K562 (cell line): ENCODE measurements around the gene TMEM131. TPM values are rescaled to one million over a fixed set of nuclear protein-coding genes. Genes with fewer than 3 reads are reported as not detected.

Experiments
- ATAC-seq: fragments of 200-7000 bp; cut with Tn5 transposase; 3 replicates; pipeline ENCODE4 v1.9.1; 2020; ENCODE audit warnings: moderate library complexity
- BruUV-seq: library from RNA; stranded (reverse); fragments of 400-500 nt; replicated peaks from 2 replicates; lab custom pipeline; 2021; lab: Mats Ljungman, UMichigan
- CTCF ChIA-PET: fragments of 300-600 bp; formaldehyde crosslinking; extraction: SDS; loops from one replicate; lab custom pipeline; 2021; ENCODE audit warnings: low intra/inter-chr PET ratio; lab: Yijun Ruan, JAX
- POLR2A ChIA-PET: fragments of 300-600, 350-650 bp; sonication (Branson Sonifier 250); formaldehyde crosslinking; extraction: SDS; loops from one replicate; lab custom pipeline; 2021; ENCODE audit warnings: antibody characterized with exemption, inconsistent platforms; lab: Yijun Ruan, JAX
- DNase-seq, 4 experiments: peaks; one replicate each; pipeline versions ENCODE4 v3.0.0 to v3.0.0-alpha.2; 2011 to 2018; ENCODE audit warnings: low spot score in 3 of 4, mixed read lengths in 3 of 4; ENCODE audit errors: extremely low read depth in 1 of 4
- FAIRE-seq: peaks from 2 replicates; lab custom pipeline; 2011; peaks lifted over from hg19 to GRCh38; lab: Jason Lieb, UNC
- H2AFZ ChIP-seq: 2 replicates; pipeline ENCODE4 v1.6.0; 2011; ENCODE audit warnings: low read depth, low read length, control low read depth, inconsistent platforms
- H3K27ac ChIP-seq: fragments of 200-600 bp; 3 replicates; pipeline ENCODE4 v1.8.0; 2011; ENCODE audit warnings: low read depth, mild to moderate bottlenecking, control low read depth, inconsistent platforms, low read length, moderate library complexity, mixed read lengths; ENCODE audit errors: extremely low read depth
- H3K27me3 ChIP-seq, 2 experiments: fragments of 300-600 bp in 1 of 2; 2 replicates in 1 of 2; 3 replicates in 1 of 2; pipeline versions ENCODE4 v1.6.0 to v1.8.0; 2011; ENCODE audit warnings: inconsistent platforms in 2 of 2, low read length in 2 of 2, mild to moderate bottlenecking in 1 of 2, mixed read lengths in 1 of 2, moderate library complexity in 1 of 2; ENCODE audit not compliant: control insufficient read depth in 2 of 2, insufficient read depth in 2 of 2
- H3K36me3 ChIP-seq: fragments of 300-600 bp; 3 replicates; pipeline ENCODE4 v1.8.0; 2011; ENCODE audit warnings: mild to moderate bottlenecking, low read length, inconsistent platforms; ENCODE audit not compliant: control insufficient read depth, insufficient read depth
- H3K4me1 ChIP-seq, 2 experiments: fragments of 200-600 bp in 1 of 2; replicated peaks in 1 of 2; 2 replicates in 1 of 2; 3 replicates in 1 of 2; pipeline versions ENCODE4 v1.5.1 to v1.8.0; 2011; ENCODE audit warnings: inconsistent platforms in 2 of 2, low read length in 2 of 2, mild to moderate bottlenecking in 1 of 2, mixed read lengths in 1 of 2, moderate library complexity in 1 of 2; ENCODE audit not compliant: control insufficient read depth in 2 of 2, insufficient read depth in 2 of 2
- H3K4me2 ChIP-seq: 2 replicates; pipeline ENCODE4 v1.6.1; 2011; ENCODE audit warnings: low read length, control low read depth, inconsistent platforms, mixed read lengths; ENCODE audit not compliant: insufficient read depth
- H3K4me3 ChIP-seq: fragments of 200-600 bp; sonication (generic), shearing (Covaris generic); 2 replicates; pipeline ENCODE4 v1.5.1; 2016; ENCODE audit warnings: control low read depth, inconsistent platforms
- H3K79me2 ChIP-seq: fragments of 200-600 bp; 3 replicates; pipeline ENCODE4 v1.8.0; 2011; ENCODE audit warnings: low read length, inconsistent platforms; ENCODE audit not compliant: control insufficient read depth, insufficient read depth
- H3K9ac ChIP-seq, 2 experiments: 2 replicates each; pipeline versions ENCODE4 v1.6.0 to v1.6.1; 2011; ENCODE audit warnings: low read depth in 2 of 2, low read length in 2 of 2, control low read depth in 1 of 2, inconsistent platforms in 1 of 2, mild to moderate bottlenecking in 1 of 2, mixed read lengths in 1 of 2; ENCODE audit not compliant: insufficient read depth in 1 of 2
- H3K9me1 ChIP-seq: one replicate; pipeline ENCODE4 v1.6.0; 2011; ENCODE audit warnings: inconsistent platforms, mild to moderate bottlenecking, low read length, moderate library complexity; ENCODE audit not compliant: control insufficient read depth, insufficient read depth
- H3K9me3 ChIP-seq: replicated peaks from 2 replicates; pipeline ENCODE4 v1.5.1; 2011; ENCODE audit warnings: low read depth, low read length, inconsistent platforms; ENCODE audit not compliant: control insufficient read depth, insufficient read depth
- H4K20me1 ChIP-seq: replicated peaks from 2 replicates; pipeline ENCODE4 v1.6.1; 2011; ENCODE audit warnings: low read length, inconsistent platforms, mixed read lengths; ENCODE audit not compliant: control insufficient read depth, insufficient read depth
- ADNP ChIP-seq: fragments of 200-800 bp; sonication (Bioruptor generic); IDR thresholded peaks from 2 replicates; pipeline ENCODE4 v1.6.1; 2016; ENCODE audit warnings: missing genetic modification characterization, missing compliant biosample characterization
- ATF3 ChIP-seq, 2 experiments: fragments of 450-650 bp in 1 of 2; sonication (generic) in 1 of 2; formaldehyde crosslinking in 1 of 2; IDR thresholded peaks in 1 of 2; conservative IDR thresholded peaks in 1 of 2; 2 replicates each; pipeline versions ENCODE4 v1.6.1 to v1.8.1; 2016 to 2023; ENCODE audit warnings: mild to moderate bottlenecking in 2 of 2, moderate library complexity in 2 of 2, inconsistent platforms in 1 of 2, missing genetic modification reagents in 1 of 2
- CBX1 ChIP-seq: sonication (generic); IDR thresholded peaks from 2 replicates; pipeline ENCODE4 v1.6.1; 2016; ENCODE audit warnings: antibody characterized with exemption, low read depth, mild to moderate bottlenecking
- EZH2 ChIP-seq: IDR thresholded peaks from 2 replicates; pipeline ENCODE4 v1.6.1; 2012; ENCODE audit warnings: low read depth, mild to moderate bottlenecking, inconsistent platforms, low read length, borderline replicate concordance
- FOXO4 ChIP-seq: fragments of 450-650 bp; formaldehyde crosslinking; IDR thresholded peaks from 2 replicates; pipeline ENCODE4 v1.4.0; 2020; ENCODE audit warnings: mild to moderate bottlenecking, moderate library complexity
- HCFC1 ChIP-seq: IDR thresholded peaks from 2 replicates; pipeline ENCODE4 v1.6.1; 2012; ENCODE audit warnings: low read depth, low read length, improper control_type of control experiment
- LCOR ChIP-seq: sonication (generic); formaldehyde crosslinking; IDR thresholded peaks from 2 replicates; pipeline ENCODE4 v1.8.0; 2022; ENCODE audit warnings: mild to moderate bottlenecking, missing genetic modification reagents
- MTA2 ChIP-seq: fragments of 450-650 bp; IDR thresholded peaks from 2 replicates; pipeline ENCODE4 v1.6.1; 2016; ENCODE audit warnings: low read depth
- NFE2 ChIP-seq: IDR thresholded peaks from 2 replicates; pipeline ENCODE4 v1.6.1; 2014; ENCODE audit warnings: antibody characterized with exemption, low read depth
- THRB ChIP-seq: fragments of 450-650 bp; formaldehyde crosslinking; conservative IDR thresholded peaks from 2 replicates; pipeline ENCODE4 v1.4.0; 2022; ENCODE audit warnings: mild to moderate bottlenecking, missing genetic modification characterization
- XRCC3 ChIP-seq: fragments of 450-650 bp; IDR thresholded peaks from 2 replicates; pipeline ENCODE4 v1.6.1; 2017; ENCODE audit warnings: mild to moderate bottlenecking, moderate library complexity
- ZNF253 ChIP-seq: fragments of 250-450 bp; sonication (Bioruptor Pico); conservative IDR thresholded peaks from 2 replicates; pipeline ENCODE4 v1.6.1; 2021; ENCODE audit warnings: mild to moderate bottlenecking
- ZNF584 ChIP-seq: fragments of 200-800 bp; sonication (Bioruptor generic); IDR thresholded peaks from 2 replicates; pipeline ENCODE4 v1.6.1; 2016; ENCODE audit warnings: low read depth, mild to moderate bottlenecking, missing genetic modification characterization, missing compliant biosample characterization
- ZNF707 ChIP-seq: fragments of 250-450 bp; sonication (Bioruptor Pico); conservative IDR thresholded peaks from 2 replicates; pipeline ENCODE4 v1.8.0; 2022; ENCODE audit warnings: inconsistent platforms, mild to moderate bottlenecking, moderate library complexity
- ZNF785 ChIP-seq: fragments of 250-450 bp; sonication (Bioruptor Pico); IDR thresholded peaks from 2 replicates; pipeline ENCODE4 v1.4.0; 2020; ENCODE audit warnings: mild to moderate bottlenecking
- WGBS: fragments of 100-300 bp; shearing (Covaris generic); methylation state at CpG from one replicate; pipeline ENCODE4 v1.1.6; 2016; ENCODE audit warnings: low coverage, mixed read lengths; ENCODE audit not compliant: insufficient coverage; ENCODE audit errors: missing lambda C conversion rate; 5-methylcytosine and 5-hydroxymethylcytosine counted together
- in situ Hi-C: fragments of 300-500 bp; cut with MboI; formaldehyde crosslinking; loops from 4 replicates; pipeline ENCODE4 v1.15.0; 2018; ENCODE audit warnings: inconsistent platforms, mixed read lengths
- intact Hi-C: fragments of 100-400 bp; cut with micrococcal nuclease; formaldehyde crosslinking; loops from 2 replicates; pipeline ENCODE4 v1.14.2; 2022
- polyA plus RNA-seq, 8 experiments: library from polyadenylated mRNA; depleted of rRNA in 4 of 8; stranded (reverse) in 5 of 8; unstranded in 3 of 8; fragments of >200 nt; fragmentation: Nextera tagmentation in 2 of 8; fragmentation: Illumina TruSeq in 1 of 8; extraction: Ambion mirVana in 2 of 8; extraction: Trizol in 1 of 8; gene quantifications; 2 replicates each; pipeline versions ENCODE4 v1.2.1 to v1.2.3, GENCODE V29; 2011 to 2014; ENCODE audit warnings: inconsistent platforms in 1 of 8, missing spikeins in 1 of 8
- total RNA-seq, 7 experiments: library from RNA; depleted of rRNA in 6 of 7; stranded (reverse); fragments of >200 nt in 6 of 7; fragmentation: Illumina TruSeq in 2 of 7; extraction: Trizol in 2 of 7; gene quantifications; 2 replicates each; pipeline versions ENCODE4 v1.2.1 to v1.2.3, GENCODE V29; 2011 to 2021; ENCODE audit warnings: low replicate concordance in 1 of 7
- TF ChIP-seq, protein P1 (sequence below): fragments of 250-450 bp; sonication (Bioruptor Pico); IDR thresholded peaks from 2 replicates; pipeline ENCODE4 v1.8.0; 2022; ENCODE audit warnings: moderate library complexity, mild to moderate bottlenecking, inconsistent platforms
- TF ChIP-seq, protein P2 (sequence below): fragments of 250-450 bp; sonication (Bioruptor Pico); IDR thresholded peaks from 2 replicates; pipeline ENCODE4 v1.4.0; 2020; ENCODE audit warnings: mild to moderate bottlenecking, moderate library complexity, borderline replicate concordance

Gene TMEM131
- total and polyA plus RNA-seq, 9 of the 15 experiments (the other 6 are each of a cell fraction or from before 2014, with no cell fraction given) = 2.5 to 21.1 (median 12.4) TPM

DNA sequence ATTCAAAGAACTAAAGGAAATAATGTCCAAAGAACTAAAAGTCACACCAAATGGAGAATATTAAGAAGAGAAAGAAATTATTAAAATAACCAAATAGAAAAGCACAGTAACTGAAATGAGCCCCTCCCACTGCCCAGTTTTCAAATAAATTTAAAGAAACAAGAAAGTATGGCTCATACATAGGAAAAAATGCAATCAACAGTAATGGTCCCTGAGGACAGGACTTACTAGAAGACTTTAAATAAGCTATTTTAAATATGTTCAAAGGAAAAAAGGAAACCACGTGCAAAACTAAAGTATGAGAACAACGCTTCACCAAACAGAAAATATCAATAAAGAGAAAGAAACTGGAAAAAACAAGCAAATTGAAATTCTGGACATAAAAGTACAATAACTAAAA is 58.9 kb downstream of the TMEM131 start:
- Histone ChIP-seq H3K79me2 (peaks cover 44% of the 10 kb centered on the region), H3K4me1 (peaks cover 0 to 11% of the 10 kb centered on the region in 2 experiments; a peak in 3 of 5 replicates), H3K27me3 (no peaks in the 10 kb centered on the region), H3K9ac (no peak overlapping the region), H3K4me2 (no peak overlapping the region), H3K27ac (no peak overlapping the region), H4K20me1 (peaks cover 11% of the 10 kb centered on the region; the same call in 1 of the 2 replicates), H3K9me1 (no peaks in the 10 kb centered on the region), H3K36me3 (no peaks in the 10 kb centered on the region), H3K4me3 (no peak overlapping the region), H3K9me3 (no peaks in the 10 kb centered on the region), H2AFZ (no peak overlapping the region)
- in situ Hi-C loops = no loop called here
- intact Hi-C loops = no loop called here
- DNase-seq = no peak
- BruUV-seq = no TSS peak
- FAIRE-seq = no peak
- WGBS = 73% methylated on average over 2 of the region's 2 CpGs
- ChIA-PET POLR2A (interaction anchor here (1.0 kb wide), 2 partner anchors 13 to 14 kb away, joined by 3 to 4 read pairs; no protein-coding TSS in a partner anchor), CTCF (no interaction called here)
- no peak for ATAC-seq
- TF ChIP-seq ZNF584 (CRISPR knock-in tag) (no peak), ADNP (tag) (no peak), EZH2 (no peak), ZNF785 (CRISPR knock-in tag) (no peak), ZNF707 (CRISPR knock-in tag) (no peak), XRCC3 (no peak), LCOR (CRISPR knock-in tag) (no peak), THRB (CRISPR knock-in tag) (no peak), HCFC1 (no peak), ZNF253 (CRISPR knock-in tag) (no peak), FOXO4 (no peak), NFE2 (no peak), CBX1 (no peak), ATF3 (IDR thresholded peaks at IDR 0.05) (no peak), ATF3 (CRISPR knock-in tag; conservative IDR thresholded peaks at IDR 0.05) (no peak), MTA2 (no peak)
- TF ChIP-seq, protein P1, sequence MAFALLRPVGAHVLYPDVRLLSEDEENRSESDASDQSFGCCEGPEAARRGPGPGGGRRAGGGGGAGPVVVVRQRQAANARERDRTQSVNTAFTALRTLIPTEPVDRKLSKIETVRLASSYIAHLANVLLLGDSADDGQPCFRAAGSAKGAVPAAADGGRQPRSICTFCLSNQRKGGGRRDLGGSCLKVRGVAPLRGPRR (CRISPR knock-in tag) = no peak
- TF ChIP-seq, protein P2, sequence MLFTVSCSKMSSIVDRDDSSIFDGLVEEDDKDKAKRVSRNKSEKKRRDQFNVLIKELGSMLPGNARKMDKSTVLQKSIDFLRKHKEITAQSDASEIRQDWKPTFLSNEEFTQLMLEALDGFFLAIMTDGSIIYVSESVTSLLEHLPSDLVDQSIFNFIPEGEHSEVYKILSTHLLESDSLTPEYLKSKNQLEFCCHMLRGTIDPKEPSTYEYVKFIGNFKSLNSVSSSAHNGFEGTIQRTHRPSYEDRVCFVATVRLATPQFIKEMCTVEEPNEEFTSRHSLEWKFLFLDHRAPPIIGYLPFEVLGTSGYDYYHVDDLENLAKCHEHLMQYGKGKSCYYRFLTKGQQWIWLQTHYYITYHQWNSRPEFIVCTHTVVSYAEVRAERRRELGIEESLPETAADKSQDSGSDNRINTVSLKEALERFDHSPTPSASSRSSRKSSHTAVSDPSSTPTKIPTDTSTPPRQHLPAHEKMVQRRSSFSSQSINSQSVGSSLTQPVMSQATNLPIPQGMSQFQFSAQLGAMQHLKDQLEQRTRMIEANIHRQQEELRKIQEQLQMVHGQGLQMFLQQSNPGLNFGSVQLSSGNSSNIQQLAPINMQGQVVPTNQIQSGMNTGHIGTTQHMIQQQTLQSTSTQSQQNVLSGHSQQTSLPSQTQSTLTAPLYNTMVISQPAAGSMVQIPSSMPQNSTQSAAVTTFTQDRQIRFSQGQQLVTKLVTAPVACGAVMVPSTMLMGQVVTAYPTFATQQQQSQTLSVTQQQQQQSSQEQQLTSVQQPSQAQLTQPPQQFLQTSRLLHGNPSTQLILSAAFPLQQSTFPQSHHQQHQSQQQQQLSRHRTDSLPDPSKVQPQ = no peak
